A549 (cell line): ENCODE results near the gene PSMG1. TPM values are rescaled to one million over a fixed set of nuclear protein-coding genes. Genes with fewer than 3 reads are reported as not detected.

Source experiments
- ATAC-seq, 2 experiments: fragments of 200-7000 bp in 1 of 2; fragments of >200 bp in 1 of 2; cut with Nextera tagmentation in 1 of 2; cut with Tn5 transposase in 1 of 2; 3 replicates each; pipeline versions ENCODE4 v1.8.0 to v1.9.1; 2018 to 2020; ENCODE audit warnings: mild to moderate bottlenecking in 1 of 2, moderate library complexity in 1 of 2
- CTCF ChIA-PET: fragments of 300-600 bp; sonication (Branson Sonifier 250); formaldehyde crosslinking; extraction: SDS; loops from one replicate; lab custom pipeline; 2021; ENCODE audit warnings: antibody characterized with exemption, inconsistent platforms; lab: Yijun Ruan, JAX
- POLR2A ChIA-PET: fragments of 350-600 bp; formaldehyde crosslinking; extraction: SDS; loops from one replicate; lab custom pipeline; 2021; ENCODE audit warnings: antibody characterized with exemption, inconsistent platforms; lab: Yijun Ruan, JAX
- DNase-seq, 2 experiments: peaks; one replicate each; pipeline versions ENCODE4 v3.0.0 to v3.0.0-alpha.2; 2011 to 2016; ENCODE audit warnings: low read depth in 1 of 2, low spot score in 1 of 2
- FAIRE-seq: peaks from 2 replicates; lab custom pipeline; 2011; peaks lifted over from hg19 to GRCh38; lab: Jason Lieb, UNC
- H3K27ac ChIP-seq, 2 experiments: fragments of >200 bp; sonication (Bioruptor Twin); formaldehyde crosslinking; 3 replicates each; pipeline ENCODE4 v1.5.1; 2016 to 2017
- H3K4me1 ChIP-seq: fragments of >200 bp; sonication (Bioruptor Twin); formaldehyde crosslinking; 3 replicates; pipeline ENCODE4 v1.6.1; 2016
- H3K4me2 ChIP-seq: fragments of >200 bp; sonication (Bioruptor Twin); formaldehyde crosslinking; 3 replicates; pipeline ENCODE4 v1.6.1; 2016
- H3K4me3 ChIP-seq: fragments of >200 bp; sonication (Bioruptor Twin); formaldehyde crosslinking; 3 replicates; pipeline ENCODE4 v1.5.1; 2016
- H3K9me3 ChIP-seq: fragments of >200 bp; sonication (Bioruptor Twin); formaldehyde crosslinking; 3 replicates; pipeline ENCODE4 v1.6.1; 2016
- BHLHE40 ChIP-seq: IDR thresholded peaks from 2 replicates; pipeline ENCODE4 v1.6.1; 2012; ENCODE audit warnings: low read depth, low read length, inconsistent platforms
- CBX8 ChIP-seq: fragments of 200-600 bp; sonication (generic); IDR thresholded peaks from 2 replicates; pipeline ENCODE4 v1.6.1; 2016
- CHD2 ChIP-seq: fragments of 150-350 bp; IDR thresholded peaks from 2 replicates; pipeline ENCODE4 v1.6.1; 2014; ENCODE audit warnings: low read length; ENCODE audit not compliant: partially characterized antibody
- GATA3 ChIP-seq: IDR thresholded peaks from 2 replicates; pipeline ENCODE4 v1.6.1; 2012; ENCODE audit warnings: borderline replicate concordance
- HDAC2 ChIP-seq: fragments of 200-600 bp; sonication (generic); IDR thresholded peaks from 2 replicates; pipeline ENCODE4 v1.6.1; 2016
- JUN ChIP-seq, 2 experiments: fragments of >200 bp; sonication (Bioruptor Twin); formaldehyde crosslinking; IDR thresholded peaks; 2 replicates in 1 of 2; 3 replicates in 1 of 2; pipeline ENCODE4 v1.6.1; 2016 to 2017
- MAFK ChIP-seq: fragments of 450-650 bp; IDR thresholded peaks from 2 replicates; pipeline ENCODE4 v1.6.1; 2014; ENCODE audit not compliant: partially characterized antibody
- MAZ ChIP-seq: fragments of 150-350 bp; IDR thresholded peaks from 2 replicates; pipeline ENCODE4 v1.6.1; 2014; ENCODE audit warnings: antibody characterized with exemption, low read depth, low read length, borderline replicate concordance
- NFE2L2 ChIP-seq: fragments of 150-350 bp; conservative IDR thresholded peaks from 2 replicates; pipeline ENCODE4 v1.6.1; 2014; ENCODE audit warnings: low read length
- PHF8 ChIP-seq: fragments of 200-600 bp; sonication (generic); IDR thresholded peaks from 2 replicates; pipeline ENCODE4 v1.6.1; 2016; ENCODE audit warnings: low read depth, mild to moderate bottlenecking, antibody characterized with exemption, moderate library complexity, borderline replicate concordance
- RARB ChIP-seq: fragments of 250-450 bp; sonication (Bioruptor Pico); IDR thresholded peaks from 2 replicates; pipeline ENCODE4 v1.8.0; 2021; ENCODE audit warnings: mild to moderate bottlenecking, moderate library complexity
- RFX5 ChIP-seq: fragments of 450-650 bp; IDR thresholded peaks from 2 replicates; pipeline ENCODE4 v1.7.1; 2014; ENCODE audit warnings: antibody characterized with exemption, mild to moderate bottlenecking, moderate library complexity
- TFCP2L1 ChIP-seq: fragments of 250-450 bp; sonication (Bioruptor Pico); IDR thresholded peaks from 2 replicates; pipeline ENCODE4 v1.5.0; 2021; ENCODE audit warnings: mild to moderate bottlenecking
- TP53 ChIP-seq: fragments of 250-450 bp; sonication (Bioruptor Pico); IDR thresholded peaks from 2 replicates; pipeline ENCODE4 v1.5.0; 2021; ENCODE audit warnings: mild to moderate bottlenecking, moderate library complexity
- ZNF302 ChIP-seq: fragments of 250-450 bp; sonication (Bioruptor Pico); IDR thresholded peaks from 2 replicates; pipeline ENCODE4 v1.9.0; 2021; ENCODE audit warnings: inconsistent platforms, mild to moderate bottlenecking, moderate library complexity
- ZSCAN20 ChIP-seq: fragments of 250-450 bp; sonication (Bioruptor Pico); IDR thresholded peaks from 2 replicates; pipeline ENCODE4 v1.8.0; 2022; ENCODE audit warnings: mild to moderate bottlenecking, moderate library complexity
- WGBS: methylation state at CpG from one replicate; pipeline ENCODE4 v1.1.6; 2017; ENCODE audit errors: missing lambda C conversion rate; 5-methylcytosine and 5-hydroxymethylcytosine counted together
- polyA plus RNA-seq, 4 experiments: library from polyadenylated mRNA; depleted of rRNA in 3 of 4; stranded (reverse); fragments of >200 nt; fragmentation: RNase III in 1 of 4; extraction: RNeasy Plus Mini Kit Qiagen cat#74134 plus additional on column Dnase treatment in 1 of 4; gene quantifications; 2 replicates in 3 of 4; 3 replicates in 1 of 4; pipeline ENCODE4 v1.2.3, GENCODE V29; 2011 to 2017
- TF ChIP-seq, protein P1 (sequence below): fragments of >200 bp; sonication (Bioruptor Twin); formaldehyde crosslinking; IDR thresholded peaks from 3 replicates; pipeline ENCODE4 v1.6.1; 2016
- TF ChIP-seq, protein P2 (sequence below): fragments of 200-600 bp; sonication (generic); IDR thresholded peaks from 2 replicates; pipeline ENCODE4 v1.6.1; 2016; ENCODE audit warnings: antibody characterized with exemption, mild to moderate bottlenecking, moderate library complexity
- TF ChIP-seq, protein P3 (sequence below): fragments of >200 bp; sonication (Bioruptor Twin); formaldehyde crosslinking; IDR thresholded peaks from 2 replicates; pipeline ENCODE4 v1.6.1; 2016
- TF ChIP-seq, protein P4 (sequence below): IDR thresholded peaks from 2 replicates; pipeline ENCODE4 v1.6.1; 2012
- TF ChIP-seq, protein P5 (sequence below): fragments of 250-450 bp; sonication (Bioruptor Pico); IDR thresholded peaks from 2 replicates; pipeline ENCODE4 v1.5.0; 2021; ENCODE audit warnings: mild to moderate bottlenecking, moderate library complexity, borderline replicate concordance
- TF ChIP-seq, protein P6 (sequence below): fragments of >200 bp; sonication (Bioruptor Twin); formaldehyde crosslinking; IDR thresholded peaks from 3 replicates; pipeline ENCODE4 v1.5.1; 2016

The PSMG1 gene
- polyA plus RNA-seq, 2 of the 4 experiments (the other 2 are of a cell fraction): 95.8 to 96.0 TPM

DNA sequence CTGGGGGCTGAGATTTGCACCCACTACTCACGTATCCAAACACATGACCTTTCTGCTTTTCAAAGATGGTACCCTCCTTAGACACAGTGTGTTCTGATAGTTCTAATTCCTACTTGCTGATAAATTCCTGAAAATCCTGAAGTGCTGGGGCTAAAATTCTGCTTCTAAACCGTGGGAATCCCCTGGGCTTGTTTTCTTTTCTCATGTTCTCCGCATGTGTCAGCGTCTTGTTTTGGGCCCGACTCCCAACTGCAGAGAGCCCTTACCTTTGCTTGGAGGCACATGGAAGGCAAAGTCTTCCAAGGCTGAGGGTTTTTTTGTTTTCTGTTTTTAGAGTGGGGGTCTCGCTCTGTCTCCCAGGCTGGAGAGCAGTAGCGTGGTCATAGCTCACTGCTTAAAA, 27.2 kb downstream of the PSMG1 start:
- no peak for DNase-seq
- FAIRE-seq: no peak
- no peaks in the 10 kb centered on the region for H3K4me1 ChIP-seq
- CTCF ChIA-PET: interaction anchor here (1.1 kb wide), 1 partner anchor 21 kb away, joined by 3 read pairs; no protein-coding TSS in a partner anchor
- no peak overlapping the region for H3K4me2 ChIP-seq
- H3K9me3 ChIP-seq: no peaks in the 10 kb centered on the region
- H3K4me3 ChIP-seq: no peak overlapping the region
- no peak for ATAC-seq
- WGBS: 72% methylated on average over 7 of the region's 7 CpGs
- H3K27ac ChIP-seq: no peak overlapping the region
- POLR2A ChIA-PET: no interaction called here
- no peak for TF ChIP-seq HDAC2
- no peak for TF ChIP-seq ZNF302 (CRISPR knock-in tag)
- TF ChIP-seq, protein P1, sequence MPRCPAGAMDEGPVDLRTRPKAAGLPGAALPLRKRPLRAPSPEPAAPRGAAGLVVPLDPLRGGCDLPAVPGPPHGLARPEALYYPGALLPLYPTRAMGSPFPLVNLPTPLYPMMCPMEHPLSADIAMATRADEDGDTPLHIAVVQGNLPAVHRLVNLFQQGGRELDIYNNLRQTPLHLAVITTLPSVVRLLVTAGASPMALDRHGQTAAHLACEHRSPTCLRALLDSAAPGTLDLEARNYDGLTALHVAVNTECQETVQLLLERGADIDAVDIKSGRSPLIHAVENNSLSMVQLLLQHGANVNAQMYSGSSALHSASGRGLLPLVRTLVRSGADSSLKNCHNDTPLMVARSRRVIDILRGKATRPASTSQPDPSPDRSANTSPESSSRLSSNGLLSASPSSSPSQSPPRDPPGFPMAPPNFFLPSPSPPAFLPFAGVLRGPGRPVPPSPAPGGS: no peak
- TF ChIP-seq MAFK: no peak
- TF ChIP-seq NFE2L2: no peak
- TF ChIP-seq GATA3: no peak
- no peak for TF ChIP-seq CHD2
- TF ChIP-seq MAZ: no peak
- TF ChIP-seq, protein P2, sequence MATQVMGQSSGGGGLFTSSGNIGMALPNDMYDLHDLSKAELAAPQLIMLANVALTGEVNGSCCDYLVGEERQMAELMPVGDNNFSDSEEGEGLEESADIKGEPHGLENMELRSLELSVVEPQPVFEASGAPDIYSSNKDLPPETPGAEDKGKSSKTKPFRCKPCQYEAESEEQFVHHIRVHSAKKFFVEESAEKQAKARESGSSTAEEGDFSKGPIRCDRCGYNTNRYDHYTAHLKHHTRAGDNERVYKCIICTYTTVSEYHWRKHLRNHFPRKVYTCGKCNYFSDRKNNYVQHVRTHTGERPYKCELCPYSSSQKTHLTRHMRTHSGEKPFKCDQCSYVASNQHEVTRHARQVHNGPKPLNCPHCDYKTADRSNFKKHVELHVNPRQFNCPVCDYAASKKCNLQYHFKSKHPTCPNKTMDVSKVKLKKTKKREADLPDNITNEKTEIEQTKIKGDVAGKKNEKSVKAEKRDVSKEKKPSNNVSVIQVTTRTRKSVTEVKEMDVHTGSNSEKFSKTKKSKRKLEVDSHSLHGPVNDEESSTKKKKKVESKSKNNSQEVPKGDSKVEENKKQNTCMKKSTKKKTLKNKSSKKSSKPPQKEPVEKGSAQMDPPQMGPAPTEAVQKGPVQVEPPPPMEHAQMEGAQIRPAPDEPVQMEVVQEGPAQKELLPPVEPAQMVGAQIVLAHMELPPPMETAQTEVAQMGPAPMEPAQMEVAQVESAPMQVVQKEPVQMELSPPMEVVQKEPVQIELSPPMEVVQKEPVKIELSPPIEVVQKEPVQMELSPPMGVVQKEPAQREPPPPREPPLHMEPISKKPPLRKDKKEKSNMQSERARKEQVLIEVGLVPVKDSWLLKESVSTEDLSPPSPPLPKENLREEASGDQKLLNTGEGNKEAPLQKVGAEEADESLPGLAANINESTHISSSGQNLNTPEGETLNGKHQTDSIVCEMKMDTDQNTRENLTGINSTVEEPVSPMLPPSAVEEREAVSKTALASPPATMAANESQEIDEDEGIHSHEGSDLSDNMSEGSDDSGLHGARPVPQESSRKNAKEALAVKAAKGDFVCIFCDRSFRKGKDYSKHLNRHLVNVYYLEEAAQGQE: no peak
- TF ChIP-seq TFCP2L1: no peak
- no peak for TF ChIP-seq RFX5
- no peak for TF ChIP-seq CBX8
- TF ChIP-seq, all 56 proteins: peak for 0

DNA sequence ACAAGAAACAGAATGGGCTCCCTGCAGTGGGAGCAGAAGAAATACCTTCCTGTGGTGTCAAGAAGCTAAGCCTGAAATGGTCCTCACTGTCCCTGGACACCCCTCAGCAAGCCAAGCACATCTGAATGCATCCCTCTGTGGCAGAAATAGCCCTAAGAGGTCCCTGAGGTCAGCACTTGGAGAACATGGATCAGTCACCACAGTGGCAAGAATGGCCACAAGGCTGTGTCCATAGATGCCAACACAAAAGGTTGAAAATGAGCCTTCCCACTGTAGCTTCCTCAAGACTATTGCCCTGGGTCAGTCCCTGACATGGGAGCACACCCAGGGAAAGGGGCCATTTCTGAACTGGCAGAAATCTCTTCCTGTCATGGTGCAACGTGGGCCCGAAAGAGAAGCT, 27.7 kb downstream of the PSMG1 start:
- Histone ChIP-seq H3K4me2 (no peak overlapping the region), H3K27ac (no peak overlapping the region), H3K9me3 (no peaks in the 10 kb centered on the region), H3K4me3 (no peak overlapping the region), H3K4me1 (no peaks in the 10 kb centered on the region; the same call in 2 of the 3 replicates)
- ATAC-seq (no peak), DNase-seq (no peak), FAIRE-seq (no peak)
- TF ChIP-seq BHLHE40 (no peak), JUN (IDR thresholded peaks at IDR 0.05) (no peak), CHD2 (no peak), HDAC2 (no peak), ZNF302 (CRISPR knock-in tag) (no peak)
- TF ChIP-seq, protein P3, sequence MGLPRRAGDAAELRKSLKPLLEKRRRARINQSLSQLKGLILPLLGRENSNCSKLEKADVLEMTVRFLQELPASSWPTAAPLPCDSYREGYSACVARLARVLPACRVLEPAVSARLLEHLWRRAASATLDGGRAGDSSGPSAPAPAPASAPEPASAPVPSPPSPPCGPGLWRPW: no peak
- 79% methylated on average over 2 of the region's 2 CpGs for WGBS
- ChIA-PET POLR2A (no interaction called here), CTCF (interaction anchor here (1.1 kb wide), 1 partner anchor 22 kb away, joined by 3 read pairs; no protein-coding TSS in a partner anchor)

DNA sequence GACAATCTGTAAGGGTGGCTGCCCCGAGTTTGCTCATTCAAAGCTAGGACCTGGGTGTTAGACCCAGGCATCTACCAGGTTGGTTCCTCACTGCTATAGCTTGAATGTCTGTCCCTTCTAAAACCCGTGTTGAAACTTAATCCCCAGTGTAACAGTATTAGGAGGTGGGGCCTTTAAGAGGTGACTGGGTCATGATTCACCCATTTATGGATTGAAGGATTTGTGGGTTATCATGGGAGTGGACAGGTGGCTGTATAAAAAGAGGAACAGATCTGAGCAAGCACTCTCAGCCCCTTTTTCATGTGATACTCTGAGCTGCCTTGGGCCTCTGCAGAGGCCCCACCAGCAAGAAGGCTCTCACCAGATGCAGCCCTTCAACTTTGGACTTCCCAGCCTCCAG, 29.4 kb downstream of the PSMG1 start:
- no peak for TF ChIP-seq TP53
- TF ChIP-seq, protein P4, sequence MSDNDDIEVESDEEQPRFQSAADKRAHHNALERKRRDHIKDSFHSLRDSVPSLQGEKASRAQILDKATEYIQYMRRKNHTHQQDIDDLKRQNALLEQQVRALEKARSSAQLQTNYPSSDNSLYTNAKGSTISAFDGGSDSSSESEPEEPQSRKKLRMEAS: no peak
- TF ChIP-seq NFE2L2: no peak
- TF ChIP-seq, protein P5, sequence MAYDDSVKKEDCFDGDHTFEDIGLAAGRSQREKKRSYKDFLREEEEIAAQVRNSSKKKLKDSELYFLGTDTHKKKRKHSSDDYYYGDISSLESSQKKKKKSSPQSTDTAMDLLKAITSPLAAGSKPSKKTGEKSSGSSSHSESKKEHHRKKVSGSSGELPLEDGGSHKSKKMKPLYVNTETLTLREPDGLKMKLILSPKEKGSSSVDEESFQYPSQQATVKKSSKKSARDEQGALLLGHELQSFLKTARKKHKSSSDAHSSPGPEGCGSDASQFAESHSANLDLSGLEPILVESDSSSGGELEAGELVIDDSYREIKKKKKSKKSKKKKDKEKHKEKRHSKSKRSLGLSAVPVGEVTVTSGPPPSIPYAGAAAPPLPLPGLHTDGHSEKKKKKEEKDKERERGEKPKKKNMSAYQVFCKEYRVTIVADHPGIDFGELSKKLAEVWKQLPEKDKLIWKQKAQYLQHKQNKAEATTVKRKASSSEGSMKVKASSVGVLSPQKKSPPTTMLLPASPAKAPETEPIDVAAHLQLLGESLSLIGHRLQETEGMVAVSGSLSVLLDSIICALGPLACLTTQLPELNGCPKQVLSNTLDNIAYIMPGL (CRISPR knock-in tag): no peak
- TF ChIP-seq, protein P6, sequence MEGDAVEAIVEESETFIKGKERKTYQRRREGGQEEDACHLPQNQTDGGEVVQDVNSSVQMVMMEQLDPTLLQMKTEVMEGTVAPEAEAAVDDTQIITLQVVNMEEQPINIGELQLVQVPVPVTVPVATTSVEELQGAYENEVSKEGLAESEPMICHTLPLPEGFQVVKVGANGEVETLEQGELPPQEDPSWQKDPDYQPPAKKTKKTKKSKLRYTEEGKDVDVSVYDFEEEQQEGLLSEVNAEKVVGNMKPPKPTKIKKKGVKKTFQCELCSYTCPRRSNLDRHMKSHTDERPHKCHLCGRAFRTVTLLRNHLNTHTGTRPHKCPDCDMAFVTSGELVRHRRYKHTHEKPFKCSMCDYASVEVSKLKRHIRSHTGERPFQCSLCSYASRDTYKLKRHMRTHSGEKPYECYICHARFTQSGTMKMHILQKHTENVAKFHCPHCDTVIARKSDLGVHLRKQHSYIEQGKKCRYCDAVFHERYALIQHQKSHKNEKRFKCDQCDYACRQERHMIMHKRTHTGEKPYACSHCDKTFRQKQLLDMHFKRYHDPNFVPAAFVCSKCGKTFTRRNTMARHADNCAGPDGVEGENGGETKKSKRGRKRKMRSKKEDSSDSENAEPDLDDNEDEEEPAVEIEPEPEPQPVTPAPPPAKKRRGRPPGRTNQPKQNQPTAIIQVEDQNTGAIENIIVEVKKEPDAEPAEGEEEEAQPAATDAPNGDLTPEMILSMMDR: no peak
- no peak for TF ChIP-seq RARB (CRISPR knock-in tag)
- TF ChIP-seq ZSCAN20 (CRISPR knock-in tag): no peak
- TF ChIP-seq PHF8: no peak
- TF ChIP-seq CBX8: no peak
- ATAC-seq (no peak), FAIRE-seq (no peak), DNase-seq (no peak)
- H3K4me1 ChIP-seq: peaks cover 8% of the 10 kb centered on the region; the same call in 1 of the 3 replicates
- 51% methylated on average over 2 of the region's 2 CpGs for WGBS
- ChIA-PET POLR2A (no interaction called here), CTCF (no interaction called here)
- no peak overlapping the region for H3K4me2 ChIP-seq
- no peaks in the 10 kb centered on the region for H3K9me3 ChIP-seq
- no peak overlapping the region for H3K27ac ChIP-seq
- H3K4me3 ChIP-seq: no peak overlapping the region
